DOHH2 (cell line): ENCODE results near the gene SLC25A15.
"Not testable (repeated sequence)": the region's sequence is repeated elsewhere in the genome, so short reads cannot be mapped to it uniquely, and the experiment has no call there.

Experiments
- H3F3A ChIP-seq: fragments of 200-600 bp; sonication (generic), shearing (Covaris generic); 2 replicates; pipeline ENCODE4 v1.6.0; 2016; ENCODE audit warnings: antibody characterized with exemption, mild to moderate bottlenecking; ENCODE audit not compliant: control insufficient read depth, insufficient read depth
- H3K27ac ChIP-seq: fragments of 200-600 bp; sonication (generic); 2 replicates; pipeline ENCODE4 v1.5.1; 2014; ENCODE audit warnings: low read depth, mild to moderate bottlenecking, low read length, moderate library complexity
- H3K27me3 ChIP-seq: fragments of 200-600 bp; sonication (generic); 2 replicates; pipeline ENCODE4 v1.6.1; 2014; ENCODE audit warnings: mild to moderate bottlenecking, low read length, mixed read lengths; ENCODE audit not compliant: control insufficient read depth
- H3K36me3 ChIP-seq: fragments of 200-600 bp; sonication (generic); 2 replicates; pipeline ENCODE4 v1.6.1; 2014; ENCODE audit warnings: mild to moderate bottlenecking, low read length, moderate library complexity, mixed read lengths; ENCODE audit not compliant: control insufficient read depth
- H3K4me1 ChIP-seq: fragments of 200-600 bp; sonication (generic); 2 replicates; pipeline ENCODE4 v1.6.1; 2014; ENCODE audit warnings: mild to moderate bottlenecking, low read length, mixed read lengths; ENCODE audit not compliant: control insufficient read depth
- H3K4me2 ChIP-seq: fragments of 200-600 bp; sonication (generic); 2 replicates; pipeline ENCODE4 v1.6.0; 2014; ENCODE audit warnings: mild to moderate bottlenecking, low read length, moderate library complexity
- H3K4me3 ChIP-seq: fragments of 200-600 bp; sonication (generic); 2 replicates; pipeline ENCODE4 v1.5.1; 2014; ENCODE audit warnings: mild to moderate bottlenecking, low read length, mixed read lengths
- H3K79me2 ChIP-seq: fragments of 200-600 bp; sonication (generic); 2 replicates; pipeline ENCODE4 v1.6.1; 2014; ENCODE audit warnings: mild to moderate bottlenecking, low read length, mixed read lengths; ENCODE audit not compliant: control insufficient read depth
- H3K9me2 ChIP-seq: fragments of 200-600 bp; sonication (generic); replicated peaks from 2 replicates; pipeline ENCODE4 v1.6.1; 2014; ENCODE audit warnings: mild to moderate bottlenecking, low read length, mixed read lengths; ENCODE audit not compliant: control insufficient read depth
- H3K9me3 ChIP-seq: fragments of 200-600 bp; sonication (generic); 2 replicates; pipeline ENCODE4 v1.6.1; 2014; ENCODE audit warnings: antibody characterized with exemption, low read length, mixed read lengths; ENCODE audit not compliant: control insufficient read depth, insufficient read depth
- H4K20me1 ChIP-seq: fragments of 200-600 bp; sonication (generic); 2 replicates; pipeline ENCODE4 v1.6.0; 2014; ENCODE audit warnings: low read depth, mild to moderate bottlenecking, antibody characterized with exemption, low read length, moderate library complexity; ENCODE audit not compliant: control insufficient read depth, insufficient read depth
- CTCF ChIP-seq: fragments of 200-600 bp; sonication (generic); IDR thresholded peaks from one replicate; pipeline ENCODE4 v1.5.1; 2014; ENCODE audit warnings: antibody characterized with exemption, mild to moderate bottlenecking, low read depth, low read length; ENCODE audit not compliant: poor library complexity, severe bottlenecking
- EZH2phosphoT487 ChIP-seq: fragments of 200-600 bp; sonication (generic); IDR thresholded peaks from 2 replicates; pipeline ENCODE4 v1.6.1; 2017; ENCODE audit warnings: borderline replicate concordance, mild to moderate bottlenecking, antibody characterized with exemption, low read length, moderate library complexity, mixed read lengths

Gene SLC25A15

GRCh38 chr13:40784540-40784939 is 4.9 kb upstream of the SLC25A15 start:
- no peaks in the 10 kb centered on the region for H3K9me2 ChIP-seq
- TF ChIP-seq CTCF (no peak), EZH2phosphoT487 (no peak)
- no peaks in the 10 kb centered on the region for H3K27me3 ChIP-seq
- H3K9me3 ChIP-seq: no peaks in the 10 kb centered on the region
- H4K20me1 ChIP-seq: no peaks in the 10 kb centered on the region
- no peaks in the 10 kb centered on the region for H3K36me3 ChIP-seq
- peaks cover 23% of the 10 kb centered on the region for H3K4me1 ChIP-seq
- H3K4me3 ChIP-seq: no peak overlapping the region
- peaks cover 4% of the 10 kb centered on the region; the same call in 1 of the 2 replicates for H3K79me2 ChIP-seq
- 0 out of 2 replicates have a peak, but pooled peaks cover 4% of the 10 kb centered on the region for H3F3A ChIP-seq
- H3K4me2 ChIP-seq: no peak overlapping the region
- no peak overlapping the region for H3K27ac ChIP-seq

- peaks cover 10% of the 10 kb centered on the region for H3K79me2 ChIP-seq
- TF ChIP-seq EZH2phosphoT487 (no peak), CTCF (no peak)
- H3K4me3 ChIP-seq: no peak overlapping the region
- no peak overlapping the region for H3K4me2 ChIP-seq
- H3F3A ChIP-seq: peaks cover 12% of the 10 kb centered on the region
- H3K9me3 ChIP-seq: no peaks in the 10 kb centered on the region
- no peaks in the 10 kb centered on the region for H3K27me3 ChIP-seq
- peaks cover 23% of the 10 kb centered on the region for H3K4me1 ChIP-seq
- H3K9me2 ChIP-seq: no peaks in the 10 kb centered on the region
- no peaks in the 10 kb centered on the region for H3K36me3 ChIP-seq
- H3K27ac ChIP-seq: no peak overlapping the region
- no peaks in the 10 kb centered on the region for H4K20me1 ChIP-seq
These were observed 2.8 kb upstream of the SLC25A15 start for GRCh38 chr13:40786568-40786996.

GRCh38 chr13:40787062-40787461 is 2.3 kb upstream of the SLC25A15 start:
- Histone ChIP-seq H3K27ac (no peak overlapping the region), H4K20me1 (no peaks in the 10 kb centered on the region), H3K79me2 (peaks cover 10% of the 10 kb centered on the region), H3K27me3 (no peaks in the 10 kb centered on the region), H3K4me1 (peaks cover 22% of the 10 kb centered on the region), H3F3A (peaks cover 12% of the 10 kb centered on the region), H3K36me3 (no peaks in the 10 kb centered on the region), H3K9me2 (no peaks in the 10 kb centered on the region), H3K9me3 (no peaks in the 10 kb centered on the region), H3K4me2 (no peak overlapping the region), H3K4me3 (no peak overlapping the region)
- TF ChIP-seq EZH2phosphoT487: no peak
- no peak for TF ChIP-seq CTCF

- H3K4me3 ChIP-seq: peak overlapping the region; percentile 76
- peaks cover 11% of the 10 kb centered on the region for H3K36me3 ChIP-seq
- not testable (repeated sequence) for H4K20me1 ChIP-seq, H3K9me2 ChIP-seq, H3K9me3 ChIP-seq, H3K27me3 ChIP-seq
- H3K4me1 ChIP-seq: peaks cover 32% of the 10 kb centered on the region
- H3F3A ChIP-seq: peaks cover 15% of the 10 kb centered on the region
- H3K79me2 ChIP-seq: peaks cover 10% of the 10 kb centered on the region
- peak overlapping the region; percentile 33 for H3K27ac ChIP-seq
- peak overlapping the region; percentile 65 for H3K4me2 ChIP-seq
These were observed 704 bp upstream of the SLC25A15 start for GRCh38 chr13:40788540-40789274.
